DOHH2 (cell line): Measurements from ENCODE around the gene AUTS2.

Experiments used
- EZH2phosphoT487 ChIP-seq: fragments of 200-600 bp; sonication (generic); IDR thresholded peaks from 2 replicates; pipeline ENCODE4 v1.6.1; 2017; ENCODE audit warnings: borderline replicate concordance, mild to moderate bottlenecking, antibody characterized with exemption, low read length, moderate library complexity, mixed read lengths
- TF ChIP-seq, protein P1 (sequence below): fragments of 200-600 bp; sonication (generic); IDR thresholded peaks from one replicate; pipeline ENCODE4 v1.5.1; 2014; ENCODE audit warnings: antibody characterized with exemption, mild to moderate bottlenecking, low read depth, low read length; ENCODE audit not compliant: poor library complexity, severe bottlenecking

- TF ChIP-seq, protein P1, sequence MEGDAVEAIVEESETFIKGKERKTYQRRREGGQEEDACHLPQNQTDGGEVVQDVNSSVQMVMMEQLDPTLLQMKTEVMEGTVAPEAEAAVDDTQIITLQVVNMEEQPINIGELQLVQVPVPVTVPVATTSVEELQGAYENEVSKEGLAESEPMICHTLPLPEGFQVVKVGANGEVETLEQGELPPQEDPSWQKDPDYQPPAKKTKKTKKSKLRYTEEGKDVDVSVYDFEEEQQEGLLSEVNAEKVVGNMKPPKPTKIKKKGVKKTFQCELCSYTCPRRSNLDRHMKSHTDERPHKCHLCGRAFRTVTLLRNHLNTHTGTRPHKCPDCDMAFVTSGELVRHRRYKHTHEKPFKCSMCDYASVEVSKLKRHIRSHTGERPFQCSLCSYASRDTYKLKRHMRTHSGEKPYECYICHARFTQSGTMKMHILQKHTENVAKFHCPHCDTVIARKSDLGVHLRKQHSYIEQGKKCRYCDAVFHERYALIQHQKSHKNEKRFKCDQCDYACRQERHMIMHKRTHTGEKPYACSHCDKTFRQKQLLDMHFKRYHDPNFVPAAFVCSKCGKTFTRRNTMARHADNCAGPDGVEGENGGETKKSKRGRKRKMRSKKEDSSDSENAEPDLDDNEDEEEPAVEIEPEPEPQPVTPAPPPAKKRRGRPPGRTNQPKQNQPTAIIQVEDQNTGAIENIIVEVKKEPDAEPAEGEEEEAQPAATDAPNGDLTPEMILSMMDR = no peak
- no peak for TF ChIP-seq EZH2phosphoT487
These were observed 1037.9 kb downstream of the AUTS2 start for GRCh38 chr7:70636169-70636568.
